Glomerular visceral epithelial cell (primary cell): Measurements from ENCODE around the gene RAB26.

Experiments used
- DNase-seq: peaks from one replicate; pipeline ENCODE4 v3.0.0-alpha.2; 2016; ENCODE audit errors: extremely low spot score

Gene RAB26

GRCh38 chr16:2159175-2159838 lies 10.9 kb downstream of the RAB26 start:
- no peak for DNase-seq

GRCh38 chr16:2160915-2161551 lies 12.6 kb downstream of the RAB26 start:
- DNase-seq = no peak

GRCh38 chr16:2161911-2162310 lies 13.5 kb downstream of the RAB26 start:
- DNase-seq = no peak

GRCh38 chr16:2162676-2163118 lies 14.3 kb downstream of the RAB26 start:
- DNase-seq = no peak

GRCh38 chr16:2163211-2163881 lies 14.9 kb downstream of the RAB26 start:
- no peak for DNase-seq

GRCh38 chr16:2165861-2166260 lies 17.4 kb downstream of the RAB26 start:
- no peak for DNase-seq

- DNase-seq = no peak
Measured at GRCh38 chr16:2166263-2167067, 18.0 kb downstream of the RAB26 start.

GRCh38 chr16:2167068-2167638 lies 18.7 kb downstream of the RAB26 start:
- DNase-seq = no peak

GRCh38 chr16:2170080-2170479 lies 21.7 kb downstream of the RAB26 start:
- DNase-seq = no peak

GRCh38 chr16:2170587-2171435 lies 22.4 kb downstream of the RAB26 start:
- no peak for DNase-seq

- no peak for DNase-seq
Measured at GRCh38 chr16:2171601-2172178, 23.3 kb downstream of the RAB26 start.

- no peak for DNase-seq
Measured at GRCh38 chr16:2172688-2173335, 24.4 kb downstream of the RAB26 start.

- no peak for DNase-seq
Measured at GRCh38 chr16:2173366-2173765, 24.9 kb downstream of the RAB26 start.

GRCh38 chr16:2173916-2174315 lies 25.5 kb downstream of the RAB26 start:
- DNase-seq = no peak

- DNase-seq = no peak
Measured at GRCh38 chr16:2174396-2175131, 26.1 kb downstream of the RAB26 start.

GRCh38 chr16:2175454-2175853 lies 27.0 kb downstream of the RAB26 start:
- DNase-seq = no peak

- no peak for DNase-seq
Measured at GRCh38 chr16:2176047-2176446, 27.6 kb downstream of the RAB26 start.

GRCh38 chr16:2177101-2177500 lies 28.7 kb downstream of the RAB26 start:
- DNase-seq = no peak

GRCh38 chr16:2177561-2177960 lies 29.1 kb downstream of the RAB26 start:
- no peak for DNase-seq
